Testis (tissue), 2 donors: ENCODE data around the gene OR51B5.
"Not testable (repeated sequence)": the region's sequence is repeated elsewhere in the genome, so short reads cannot be mapped to it uniquely, and the experiment has no call there.

Source experiments
- POLR2A ChIP-seq: fragments of 450-650 bp; IDR thresholded peaks from one replicate; pipeline ENCODE4 v1.6.1; 2017; ENCODE audit warnings: antibody characterized with exemption, mild to moderate bottlenecking, moderate library complexity
- TF ChIP-seq, protein P1 (sequence below), 3 experiments: fragments of 450-650 bp in 2 of 3; fragments of 200-600 bp in 1 of 3; sonication (generic) in 1 of 3; IDR thresholded peaks; one replicate each; pipeline ENCODE4 v1.5.1; 2016 to 2019; ENCODE audit warnings: antibody characterized with exemption in 3 of 3, mild to moderate bottlenecking in 2 of 3, moderate library complexity in 1 of 3

DNA sequence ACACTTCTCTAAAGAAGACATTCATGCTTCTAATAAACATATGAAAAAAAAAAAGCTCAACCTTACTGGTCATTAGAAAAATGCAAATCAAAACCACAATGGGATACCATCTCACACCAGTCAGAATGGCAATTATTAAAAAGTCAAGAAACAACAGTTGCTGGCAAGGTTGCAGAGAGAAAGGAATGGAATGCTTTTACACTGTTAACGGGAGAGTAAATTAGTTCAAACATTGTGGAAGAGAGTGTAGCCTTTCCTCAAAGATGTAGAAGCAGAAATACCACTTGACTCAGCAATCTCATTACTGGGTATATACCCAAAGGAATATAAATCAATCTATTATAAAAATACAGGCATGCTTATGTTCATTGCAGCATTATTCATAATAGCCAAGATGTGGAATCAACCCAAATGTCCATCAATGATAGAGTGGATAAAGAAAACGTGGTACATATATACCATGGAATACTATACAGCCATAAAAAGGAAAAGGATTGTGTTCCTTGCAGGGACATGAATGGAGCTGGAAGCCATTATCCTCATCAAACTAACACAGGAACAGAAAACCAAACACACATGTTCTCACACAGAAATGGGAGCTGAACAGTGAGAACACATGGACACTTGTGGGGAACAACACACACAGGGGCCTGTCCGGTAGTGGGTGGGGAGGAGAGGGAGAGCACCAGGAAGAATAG, 29.8 kb downstream of the OR51B5 start:
- TF ChIP-seq, protein P1, sequence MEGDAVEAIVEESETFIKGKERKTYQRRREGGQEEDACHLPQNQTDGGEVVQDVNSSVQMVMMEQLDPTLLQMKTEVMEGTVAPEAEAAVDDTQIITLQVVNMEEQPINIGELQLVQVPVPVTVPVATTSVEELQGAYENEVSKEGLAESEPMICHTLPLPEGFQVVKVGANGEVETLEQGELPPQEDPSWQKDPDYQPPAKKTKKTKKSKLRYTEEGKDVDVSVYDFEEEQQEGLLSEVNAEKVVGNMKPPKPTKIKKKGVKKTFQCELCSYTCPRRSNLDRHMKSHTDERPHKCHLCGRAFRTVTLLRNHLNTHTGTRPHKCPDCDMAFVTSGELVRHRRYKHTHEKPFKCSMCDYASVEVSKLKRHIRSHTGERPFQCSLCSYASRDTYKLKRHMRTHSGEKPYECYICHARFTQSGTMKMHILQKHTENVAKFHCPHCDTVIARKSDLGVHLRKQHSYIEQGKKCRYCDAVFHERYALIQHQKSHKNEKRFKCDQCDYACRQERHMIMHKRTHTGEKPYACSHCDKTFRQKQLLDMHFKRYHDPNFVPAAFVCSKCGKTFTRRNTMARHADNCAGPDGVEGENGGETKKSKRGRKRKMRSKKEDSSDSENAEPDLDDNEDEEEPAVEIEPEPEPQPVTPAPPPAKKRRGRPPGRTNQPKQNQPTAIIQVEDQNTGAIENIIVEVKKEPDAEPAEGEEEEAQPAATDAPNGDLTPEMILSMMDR (IDR thresholded peaks at IDR 0.05) = not testable (repeated sequence)
- not testable (repeated sequence) for TF ChIP-seq POLR2A
